HepG2 (cell line): Measurements from ENCODE around the gene ACTN1. TPM values are rescaled to one million over a fixed set of nuclear protein-coding genes. Genes with fewer than 3 reads are reported as not detected.
A peak's percentile ranks its signal among the peaks of the same experiment; 100 is the strongest.

Experiments used
- ARID2 ChIP-seq: sonication (generic); formaldehyde crosslinking; IDR thresholded peaks from 2 replicates; pipeline ENCODE4 v1.8.1; 2022; ENCODE audit warnings: mild to moderate bottlenecking, missing genetic modification reagents, borderline replicate concordance
- CREBL2 ChIP-seq: sonication (generic); formaldehyde crosslinking; IDR thresholded peaks from 2 replicates; pipeline ENCODE4 v1.8.1; 2023; ENCODE audit warnings: missing genetic modification reagents, mild to moderate bottlenecking, borderline replicate concordance
- DMAP1 ChIP-seq: IDR thresholded peaks from 2 replicates; pipeline ENCODE4 v1.6.1; 2016
- DZIP1 ChIP-seq: sonication (generic); formaldehyde crosslinking; IDR thresholded peaks from 2 replicates; pipeline ENCODE4 v1.5.0; 2020; ENCODE audit warnings: mild to moderate bottlenecking, missing genetic modification reagents
- MAFK ChIP-seq, 2 experiments: IDR thresholded peaks in 1 of 2; conservative IDR thresholded peaks in 1 of 2; 2 replicates each; pipeline ENCODE4 v1.6.1; 2011; ENCODE audit warnings: improper control_type of control experiment in 2 of 2, low read length in 2 of 2
- MAZ ChIP-seq, 2 experiments: sonication (generic) in 1 of 2; formaldehyde crosslinking in 1 of 2; IDR thresholded peaks; 2 replicates each; pipeline versions ENCODE4 v1.5.0 to v1.6.1; 2012 to 2020; ENCODE audit warnings: low read depth in 2 of 2, mild to moderate bottlenecking in 2 of 2, borderline replicate concordance in 1 of 2, improper control_type of control experiment in 1 of 2, low read length in 1 of 2, missing genetic modification reagents in 1 of 2, moderate library complexity in 1 of 2
- NFKB2 ChIP-seq: sonication (generic); formaldehyde crosslinking; IDR thresholded peaks from 2 replicates; pipeline ENCODE4 v1.4.0; 2020; ENCODE audit warnings: missing genetic modification reagents, borderline replicate concordance
- STAT5B ChIP-seq: sonication (generic); formaldehyde crosslinking; IDR thresholded peaks from 2 replicates; pipeline ENCODE4 v1.4.0; 2020; ENCODE audit warnings: missing genetic modification reagents
- TEF ChIP-seq: sonication (generic); formaldehyde crosslinking; IDR thresholded peaks from 2 replicates; pipeline ENCODE4 v1.5.0; 2020; ENCODE audit warnings: missing genetic modification reagents
- THAP8 ChIP-seq: sonication (generic); formaldehyde crosslinking; IDR thresholded peaks from 2 replicates; pipeline ENCODE4 v1.5.1; 2020; ENCODE audit warnings: missing genetic modification reagents, mild to moderate bottlenecking, borderline replicate concordance
- TMF1 ChIP-seq: sonication (generic); formaldehyde crosslinking; IDR thresholded peaks from 2 replicates; pipeline ENCODE4 v1.8.1; 2022; ENCODE audit warnings: low read depth, missing genetic modification reagents
- TSC22D2 ChIP-seq: sonication (generic); formaldehyde crosslinking; IDR thresholded peaks from 2 replicates; pipeline ENCODE4 v1.5.1; 2020; ENCODE audit warnings: missing genetic modification reagents, mild to moderate bottlenecking, borderline replicate concordance
- ZBTB38 ChIP-seq: sonication (generic); formaldehyde crosslinking; IDR thresholded peaks from 2 replicates; pipeline ENCODE4 v1.5.1; 2020; ENCODE audit warnings: mild to moderate bottlenecking, missing genetic modification reagents
- ZBTB49 ChIP-seq: sonication (generic); formaldehyde crosslinking; IDR thresholded peaks from 2 replicates; pipeline ENCODE4 v1.4.0; 2020; ENCODE audit warnings: missing genetic modification reagents, borderline replicate concordance
- ZKSCAN1 ChIP-seq: fragments of 150-350 bp; IDR thresholded peaks from 2 replicates; pipeline ENCODE4 v1.6.1; 2014; ENCODE audit warnings: low read length
- ZNF207 ChIP-seq: fragments of 450-650 bp; IDR thresholded peaks from 2 replicates; pipeline ENCODE4 v1.6.1; 2016; ENCODE audit warnings: antibody characterized with exemption, borderline replicate concordance
- ZNF333 ChIP-seq: sonication (generic); formaldehyde crosslinking; IDR thresholded peaks from 2 replicates; pipeline ENCODE4 v1.4.0; 2020; ENCODE audit warnings: mild to moderate bottlenecking, missing genetic modification reagents, borderline replicate concordance
- ZNF746 ChIP-seq: sonication (generic); formaldehyde crosslinking; IDR thresholded peaks from 2 replicates; pipeline ENCODE4 v1.8.0; 2022; ENCODE audit warnings: mild to moderate bottlenecking, missing genetic modification reagents
- ZNF770 ChIP-seq: sonication (generic); formaldehyde crosslinking; IDR thresholded peaks from 2 replicates; pipeline ENCODE4 v1.5.0; 2020; ENCODE audit warnings: mild to moderate bottlenecking, missing genetic modification reagents
- ZNF879 ChIP-seq: sonication (generic); formaldehyde crosslinking; IDR thresholded peaks from 2 replicates; pipeline ENCODE4 v1.8.1; 2023; ENCODE audit warnings: missing genetic modification reagents
- polyA plus RNA-seq, 8 experiments: library from polyadenylated mRNA; depleted of rRNA in 3 of 8; stranded (reverse) in 7 of 8; unstranded in 1 of 8; fragments of >200 nt; fragmentation: Illumina TruSeq in 4 of 8; extraction: Trizol in 4 of 8; gene quantifications; 2 replicates each; pipeline versions ENCODE4 v1.2.1 to v1.2.3, GENCODE V29; 2011 to 2016; ENCODE audit warnings: low read depth in 4 of 8, missing spikeins in 1 of 8, mixed read lengths in 1 of 8; ENCODE audit not compliant: insufficient read depth in 1 of 8
- total RNA-seq, 5 experiments: library from RNA; depleted of rRNA; stranded (reverse); fragments of >200 nt; fragmentation: Illumina TruSeq; extraction: Trizol; gene quantifications; 2 replicates each; pipeline ENCODE4 v1.2.3, GENCODE V29; 2016; ENCODE audit warnings: low read depth in 1 of 5

The ACTN1 gene
- total and polyA plus RNA-seq, 2 of the 13 experiments (the other 11 are each of a cell fraction or from before 2014, with no cell fraction given), result 58.6 to 162 TPM

- peak; percentile 32; the same call in 1 of the 2 replicates for TF ChIP-seq ZNF770 (CRISPR knock-in tag)
- 0 out of 2 replicates have a peak, but pooled peaks have one; percentile 9 for TF ChIP-seq CREBL2 (CRISPR knock-in tag)
- no peak; the same call in 1 of the 2 replicates for TF ChIP-seq ZNF879 (CRISPR knock-in tag)
- TF ChIP-seq NFKB2 (CRISPR knock-in tag), result peak; percentile 66; the same call in 1 of the 2 replicates
- no peak for TF ChIP-seq ZBTB38
- TF ChIP-seq DZIP1 (CRISPR knock-in tag), result no peak
- no peak for TF ChIP-seq TMF1 (CRISPR knock-in tag)
- TF ChIP-seq ARID2 (CRISPR knock-in tag), result no peak
- TF ChIP-seq MAZ (IDR thresholded peaks at IDR 0.05; ENCODE audit: borderline replicate concordance, low read depth, low read length), result no peak
- TF ChIP-seq MAZ (CRISPR knock-in tag; IDR thresholded peaks at IDR 0.05; ENCODE audit: low read depth), result no peak
- TF ChIP-seq ZBTB49, result no peak
- no peak for TF ChIP-seq ZNF207
- TF ChIP-seq ZNF746 (CRISPR knock-in tag), result no peak
- TF ChIP-seq DMAP1 (CRISPR knock-in tag), result 0 out of 2 replicates have a peak, but pooled peaks have one; percentile 25
- no peak for TF ChIP-seq TSC22D2
- TF ChIP-seq THAP8 (CRISPR knock-in tag), result no peak
- 0 out of 2 replicates have a peak, but pooled peaks have one; percentile 21 for TF ChIP-seq ZNF333 (CRISPR knock-in tag)
- no peak for TF ChIP-seq MAFK (conservative IDR thresholded peaks at IDR 0.05 in 1 of 2, IDR thresholded peaks at IDR 0.05 in 1 of 2; ENCODE audit: low read length in 2 of 2)
- TF ChIP-seq ZKSCAN1, result no peak
- TF ChIP-seq STAT5B (CRISPR knock-in tag), result no peak
- TF ChIP-seq TEF (CRISPR knock-in tag), result no peak
Measured at GRCh38 chr14:68978172-68978911, 760 bp downstream of the ACTN1 start (continued).
